Urinary bladder (tissue), 4 donors: Measurements from ENCODE around the gene GSG1L. TPM values are rescaled to one million over a fixed set of nuclear protein-coding genes. Genes with fewer than 3 reads are reported as not detected.

Source experiments
- DNase-seq: peaks from one replicate; pipeline ENCODE4 v3.0.0-alpha.2; 2015; ENCODE audit errors: extremely low spot score
- H3K27ac ChIP-seq: one replicate; pipeline ENCODE4 v1.5.1; 2013; ENCODE audit warnings: low read depth, mild to moderate bottlenecking, moderate library complexity
- H3K36me3 ChIP-seq: one replicate; pipeline ENCODE4 v1.6.1; 2013; ENCODE audit warnings: mild to moderate bottlenecking, moderate library complexity; ENCODE audit not compliant: insufficient read depth
- H3K4me1 ChIP-seq: one replicate; pipeline ENCODE4 v1.6.1; 2013; ENCODE audit warnings: mild to moderate bottlenecking, moderate library complexity; ENCODE audit not compliant: insufficient read depth
- H3K4me3 ChIP-seq: one replicate; pipeline ENCODE4 v1.5.1; 2013; ENCODE audit warnings: low read depth, low read length
- WGBS: extraction: QIAGEN DNeasy Blood & Tissue Kit; methylation state at CpG from one replicate; pipeline ENCODE4 v1.1.7; 2013; 5-methylcytosine and 5-hydroxymethylcytosine counted together
- polyA plus RNA-seq: library from polyadenylated mRNA; stranded (reverse); fragments of 200-250 nt; gene quantifications from one replicate; pipeline ENCODE4 v1.2.3, GENCODE V29; 2013
- total RNA-seq: library from RNA; depleted of rRNA; stranded (reverse); fragments of >200 nt; gene quantifications from one replicate; pipeline ENCODE4 v1.2.3, GENCODE V29; 2014
- donor health status: healthy with polysubstance abuse.
- donor health status: healthy.

Gene GSG1L
- total and polyA plus RNA-seq, 2 donors, result 0.53 to 1.7 TPM

DNA sequence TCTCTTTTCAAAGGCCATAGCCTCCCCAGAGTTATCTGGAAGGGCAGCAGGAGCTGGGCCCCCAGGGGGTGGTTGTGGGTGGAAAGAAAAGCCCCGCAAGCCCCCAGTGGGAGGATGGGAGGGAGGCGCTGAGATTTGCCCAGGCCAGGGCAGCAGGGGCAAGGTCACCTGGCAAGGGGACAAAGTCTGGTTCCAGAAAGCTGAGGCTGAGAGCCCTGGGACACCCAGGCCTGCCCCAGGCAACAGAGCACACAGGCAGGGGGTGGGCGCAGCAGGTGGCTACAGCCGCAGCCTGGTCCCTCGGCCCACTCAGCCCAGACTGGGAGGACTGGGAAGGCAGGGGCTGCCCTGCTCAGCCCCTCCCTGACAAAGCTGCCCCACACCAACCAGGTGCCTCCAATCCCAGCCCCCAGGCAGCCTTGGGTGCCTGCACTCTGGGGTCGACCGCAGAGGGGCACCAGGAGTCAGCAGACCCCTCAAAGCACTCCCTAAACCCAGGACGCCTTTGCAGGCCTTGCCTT lies 23.7 kb upstream of the GSG1L start:
- Histone ChIP-seq H3K36me3 (no peaks in the 10 kb centered on the region), H3K4me3 (no peak overlapping the region), H3K4me1 (no peaks in the 10 kb centered on the region), H3K27ac (no peak overlapping the region)
- DNase-seq, result no peak
- 85% methylated on average over 8 of the region's 8 CpGs for WGBS

DNA sequence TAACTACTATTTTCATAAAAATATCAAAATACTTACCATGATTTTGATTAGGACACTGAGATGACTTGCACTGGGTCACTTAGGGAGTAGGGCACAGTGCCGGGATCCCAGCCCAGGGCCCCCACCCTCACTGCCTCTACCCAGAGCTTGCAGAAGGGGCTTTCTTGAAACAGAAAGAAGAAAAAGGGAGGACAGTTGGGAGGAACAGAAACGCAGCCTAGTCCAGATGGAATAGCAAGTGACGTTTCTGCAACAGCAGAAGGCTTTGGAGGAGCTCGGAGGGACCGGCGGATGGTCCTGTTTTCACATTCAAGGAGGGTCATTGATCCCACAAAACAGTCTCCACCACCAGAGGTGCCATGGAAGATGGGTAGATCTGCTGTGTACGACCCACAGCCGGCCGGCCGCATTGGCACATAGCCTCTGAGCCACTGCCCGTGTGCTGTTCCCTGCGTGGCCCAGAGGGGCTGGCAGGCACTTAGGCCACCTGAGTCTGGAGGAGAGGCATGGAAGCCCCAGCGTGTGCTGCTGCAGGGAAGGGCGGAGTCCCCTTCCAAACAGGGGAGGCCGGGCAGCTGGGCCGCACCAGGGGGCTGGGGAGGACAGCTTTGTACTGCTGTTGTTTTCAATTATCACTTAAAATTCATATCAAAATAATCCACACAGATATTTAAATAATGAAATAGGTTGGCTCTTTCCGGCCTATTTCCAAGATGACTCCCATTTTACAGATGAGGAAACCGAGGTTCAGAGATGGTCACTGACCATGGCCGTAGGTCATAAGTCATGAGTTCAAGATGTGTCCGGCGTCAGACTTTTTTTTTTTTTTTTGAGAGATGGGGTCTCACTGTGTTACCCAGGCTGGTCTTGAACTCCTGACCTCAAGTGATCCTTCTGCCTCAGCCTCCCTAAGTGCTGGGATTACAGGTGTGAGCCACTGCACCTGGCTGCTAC lies 22.9 kb upstream of the GSG1L start:
- H3K4me1 ChIP-seq, result no peaks in the 10 kb centered on the region
- no peak overlapping the region for H3K4me3 ChIP-seq
- no peak overlapping the region for H3K27ac ChIP-seq
- 92% methylated on average over 21 of the region's 21 CpGs for WGBS
- no peak for DNase-seq
- H3K36me3 ChIP-seq, result no peaks in the 10 kb centered on the region

DNA sequence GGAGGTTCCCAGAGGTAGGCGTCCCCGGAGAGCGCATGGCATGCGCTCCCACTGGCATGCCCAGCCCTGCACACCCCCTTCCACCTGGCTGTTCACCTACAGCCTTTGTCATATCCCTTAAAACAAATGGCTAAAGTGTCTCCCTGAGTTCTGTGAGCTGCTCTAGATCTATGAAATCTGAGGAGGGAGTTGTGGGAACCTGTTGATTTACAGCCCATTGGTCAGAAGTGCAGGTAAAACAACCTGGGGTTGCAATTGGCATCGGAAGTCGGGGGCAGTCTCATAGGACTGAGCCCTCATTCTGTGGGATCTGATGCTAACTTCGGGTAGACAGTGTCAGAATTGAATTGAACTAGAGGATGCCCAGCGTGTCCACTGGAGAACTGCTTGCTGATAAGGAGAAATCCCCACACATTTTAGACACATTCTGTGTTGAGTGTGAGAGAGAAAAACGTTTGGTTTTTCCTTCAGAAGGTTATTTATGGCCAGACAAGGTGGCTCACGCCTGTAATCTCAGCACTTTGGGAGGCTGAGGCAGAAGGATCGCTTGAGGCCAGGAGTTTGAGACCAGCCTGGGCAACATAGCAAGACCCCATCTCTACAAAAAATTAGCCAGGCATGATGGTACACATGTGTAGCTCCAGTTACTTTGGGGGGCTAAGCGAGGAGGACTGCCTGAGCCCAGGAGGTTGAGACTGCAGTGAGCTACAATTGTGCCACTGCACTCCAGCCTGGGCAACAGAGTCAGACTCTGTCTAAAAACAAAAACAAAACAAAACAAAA lies 22.1 kb upstream of the GSG1L start:
- Histone ChIP-seq H3K27ac (no peak overlapping the region), H3K4me3 (no peak overlapping the region), H3K4me1 (no peaks in the 10 kb centered on the region), H3K36me3 (no peaks in the 10 kb centered on the region)
- no peak for DNase-seq
- 81% methylated on average over 12 of the region's 12 CpGs for WGBS

DNA sequence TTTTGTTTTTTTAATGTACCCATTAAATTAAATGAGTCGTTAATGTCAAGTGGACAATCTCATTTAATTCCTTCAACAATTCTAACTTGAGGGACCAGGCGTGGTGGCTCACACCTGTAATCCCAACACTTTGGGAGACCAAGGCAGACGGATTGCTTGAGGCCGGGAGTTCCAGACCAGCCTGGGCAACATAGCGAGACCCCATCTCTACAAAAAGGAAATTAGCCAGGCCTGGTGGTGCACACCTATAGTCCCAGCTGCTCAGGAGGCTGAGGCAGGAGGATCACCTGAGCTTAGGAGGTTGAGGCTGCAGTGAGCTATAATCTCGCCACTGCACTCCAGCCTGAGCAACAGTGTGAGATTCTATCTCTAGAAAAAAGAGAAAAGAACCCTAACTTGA lies 20.7 kb upstream of the GSG1L start:
- no peak for DNase-seq
- no peaks in the 10 kb centered on the region for H3K4me1 ChIP-seq
- WGBS, result 97% methylated on average over 6 of the region's 6 CpGs

DNA sequence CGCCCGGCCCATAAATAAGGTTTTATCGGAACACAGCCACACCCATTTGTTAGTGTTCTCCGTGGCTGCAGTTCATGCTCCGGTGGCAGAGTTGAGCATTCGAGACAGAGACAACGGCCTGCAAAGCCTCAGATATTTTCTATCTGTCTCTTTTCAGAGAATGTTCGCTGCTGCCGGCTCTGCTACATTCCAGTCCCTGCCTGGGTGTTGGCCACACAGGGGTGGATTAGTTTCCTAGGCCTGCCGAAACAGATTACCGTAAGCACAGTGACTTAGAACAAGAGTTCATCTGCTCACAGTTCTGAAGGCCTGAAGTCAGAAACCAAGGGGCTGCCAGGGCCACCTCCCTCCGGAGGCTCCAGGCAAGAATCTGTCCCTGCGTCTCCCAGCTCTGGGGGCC lies 19.1 kb upstream of the GSG1L start:
- DNase-seq, result peak; percentile 33
- 22% methylated on average over 13 of the region's 13 CpGs for WGBS
- no peaks in the 10 kb centered on the region for H3K36me3 ChIP-seq
- H3K4me1 ChIP-seq, result no peaks in the 10 kb centered on the region
- no peak overlapping the region for H3K4me3 ChIP-seq
- H3K27ac ChIP-seq, result no peak overlapping the region

More for the DNA sequence above, 20.7 kb upstream of the GSG1L start:
- H3K27ac ChIP-seq, result no peak overlapping the region
- H3K36me3 ChIP-seq, result no peaks in the 10 kb centered on the region
- H3K4me3 ChIP-seq, result no peak overlapping the region

DNA sequence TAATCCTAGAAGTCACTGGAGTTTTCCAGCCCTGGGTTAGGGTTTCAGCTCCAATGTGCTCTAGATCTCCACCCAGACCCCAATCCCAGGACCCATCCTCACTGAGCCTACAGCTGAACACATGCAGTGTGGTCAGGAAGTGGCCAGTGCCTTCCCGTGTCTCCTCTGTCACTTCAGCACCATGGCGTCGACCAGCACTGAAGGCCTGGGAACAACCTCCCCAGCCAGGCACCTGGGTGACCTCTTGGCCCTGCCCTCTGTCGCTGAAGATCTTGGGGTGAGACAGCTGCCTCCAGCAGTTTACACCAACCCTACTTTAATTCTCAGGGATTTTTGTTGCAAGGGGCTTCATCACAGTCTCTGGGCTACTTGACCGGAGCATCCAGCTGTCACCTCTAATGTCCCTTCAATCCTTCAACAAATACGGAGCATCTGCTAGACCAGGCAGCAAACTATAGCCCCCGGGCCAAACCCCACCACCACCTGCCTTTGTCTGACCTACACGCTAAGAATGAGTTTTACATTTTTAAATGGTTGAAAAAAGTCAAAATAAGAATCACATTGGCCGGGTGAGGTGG lies 18.0 kb upstream of the GSG1L start:
- Histone ChIP-seq H3K4me3 (no peak overlapping the region), H3K27ac (no peak overlapping the region), H3K36me3 (no peaks in the 10 kb centered on the region), H3K4me1 (no peaks in the 10 kb centered on the region)
- DNase-seq, result no peak
- 87% methylated on average over 9 of the region's 9 CpGs for WGBS

DNA sequence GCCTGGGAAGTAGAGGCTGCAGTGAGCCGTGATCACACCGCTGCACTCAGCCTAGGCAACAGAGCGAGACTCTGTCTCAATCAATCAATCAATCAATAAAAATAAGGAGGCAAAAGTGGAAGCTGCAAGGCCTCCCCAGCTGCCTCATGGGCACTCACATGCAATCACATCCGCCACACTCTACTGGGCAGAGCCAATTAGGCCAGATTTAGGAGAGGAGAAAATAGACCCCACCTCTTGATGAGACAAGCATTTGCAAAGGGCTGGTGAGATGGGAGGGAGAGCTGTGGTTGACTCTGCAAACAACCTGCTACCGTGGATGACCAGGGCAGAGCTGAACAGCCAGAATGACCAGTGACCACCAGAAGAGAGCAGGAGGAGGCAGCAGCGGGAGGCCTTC lies 14.7 kb upstream of the GSG1L start:
- Histone ChIP-seq H3K27ac (no peak overlapping the region), H3K4me1 (no peaks in the 10 kb centered on the region), H3K4me3 (no peak overlapping the region), H3K36me3 (no peaks in the 10 kb centered on the region)
- no peak for DNase-seq
- WGBS, result 92% methylated on average over 6 of the region's 6 CpGs

DNA sequence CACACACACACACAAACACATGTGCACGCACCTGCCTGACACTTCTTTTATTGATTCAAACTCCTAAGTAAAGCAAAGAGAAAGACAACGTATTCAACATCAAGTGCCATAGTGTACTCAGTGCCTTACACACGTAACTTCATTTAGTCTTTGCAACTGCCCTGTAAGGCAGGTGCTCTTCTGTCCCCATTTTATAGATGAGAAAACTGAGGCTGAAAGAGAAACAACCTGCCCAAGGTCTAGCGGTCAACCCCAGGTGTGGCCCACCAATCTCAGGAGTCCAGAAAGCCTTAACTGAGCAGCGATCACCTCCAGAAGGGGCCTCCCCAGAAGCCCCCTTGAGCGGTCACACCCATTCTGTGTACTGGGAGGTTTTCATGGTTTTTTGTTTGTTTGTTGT lies 10.3 kb upstream of the GSG1L start:
- H3K27ac ChIP-seq, result no peak overlapping the region
- 94% methylated on average over 6 of the region's 6 CpGs for WGBS
- H3K36me3 ChIP-seq, result no peaks in the 10 kb centered on the region
- no peak for DNase-seq
- H3K4me1 ChIP-seq, result no peaks in the 10 kb centered on the region
- no peak overlapping the region for H3K4me3 ChIP-seq

DNA sequence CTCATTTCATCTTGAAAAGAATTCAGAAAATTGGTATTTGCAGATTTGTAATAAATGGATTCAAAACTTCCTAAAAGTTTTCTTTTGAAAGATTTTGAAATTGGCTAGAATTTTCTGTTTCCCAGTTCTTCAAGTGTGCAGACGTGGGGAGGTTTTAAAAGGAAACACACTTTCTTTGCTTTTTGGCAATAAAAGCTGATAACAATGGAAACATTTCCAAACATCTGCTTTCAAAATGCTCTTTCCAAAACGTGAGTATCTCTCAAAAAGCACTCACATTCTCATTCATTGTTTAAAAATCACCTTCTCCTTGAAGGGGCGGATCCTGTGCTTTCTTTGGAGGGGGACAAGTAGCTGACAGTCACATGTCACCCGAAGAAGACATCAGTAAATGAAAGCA lies 8.6 kb upstream of the GSG1L start:
- Histone ChIP-seq H3K36me3 (no peaks in the 10 kb centered on the region), H3K4me1 (no peaks in the 10 kb centered on the region), H3K27ac (no peak overlapping the region), H3K4me3 (no peak overlapping the region)
- WGBS, result 42% methylated on average over 4 of the region's 4 CpGs
- DNase-seq, result no peak

DNA sequence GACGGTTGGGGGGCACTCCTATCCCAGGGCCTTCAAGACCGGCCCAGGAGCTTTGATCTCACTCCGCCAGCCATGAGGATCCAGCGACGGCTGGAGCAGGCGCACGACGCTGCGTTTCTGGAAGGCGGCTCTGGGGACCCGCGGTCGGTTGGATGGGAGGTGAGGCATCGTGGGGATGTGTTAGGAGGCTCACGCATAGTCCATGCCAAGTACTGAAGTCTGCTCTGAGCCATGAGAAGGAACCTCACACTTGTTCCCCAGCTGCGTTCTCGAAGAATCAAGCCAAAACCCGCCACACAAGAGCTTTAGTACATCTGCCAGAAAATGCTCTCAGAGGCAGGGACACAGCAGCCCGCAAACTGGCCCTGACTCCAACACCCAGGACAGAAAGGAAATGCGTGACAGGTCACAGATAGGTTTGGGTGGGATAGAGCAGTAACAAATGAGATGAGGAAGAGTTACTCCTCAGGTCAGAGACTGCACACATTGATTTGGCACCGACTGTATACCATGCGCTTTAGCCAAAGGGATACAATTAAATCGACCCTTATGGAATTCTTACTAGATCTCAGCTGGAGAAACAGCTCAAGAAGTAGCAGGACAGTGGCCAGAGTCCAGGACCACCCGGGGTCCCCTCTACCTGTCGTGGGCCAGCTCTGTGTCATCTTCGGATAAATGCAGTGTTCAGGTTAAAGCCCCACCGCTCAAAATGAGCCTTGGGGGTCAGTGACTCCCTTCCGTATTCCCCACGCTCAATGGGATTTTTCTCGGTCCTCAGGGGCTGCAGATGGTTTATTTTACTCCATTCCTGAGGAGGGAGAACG lies 6.7 kb upstream of the GSG1L start:
- Histone ChIP-seq H3K4me3 (no peak overlapping the region), H3K36me3 (no peaks in the 10 kb centered on the region), H3K4me1 (no peaks in the 10 kb centered on the region), H3K27ac (no peak overlapping the region)
- 65% methylated on average over 31 of the region's 31 CpGs for WGBS
- DNase-seq, result no peak

DNA sequence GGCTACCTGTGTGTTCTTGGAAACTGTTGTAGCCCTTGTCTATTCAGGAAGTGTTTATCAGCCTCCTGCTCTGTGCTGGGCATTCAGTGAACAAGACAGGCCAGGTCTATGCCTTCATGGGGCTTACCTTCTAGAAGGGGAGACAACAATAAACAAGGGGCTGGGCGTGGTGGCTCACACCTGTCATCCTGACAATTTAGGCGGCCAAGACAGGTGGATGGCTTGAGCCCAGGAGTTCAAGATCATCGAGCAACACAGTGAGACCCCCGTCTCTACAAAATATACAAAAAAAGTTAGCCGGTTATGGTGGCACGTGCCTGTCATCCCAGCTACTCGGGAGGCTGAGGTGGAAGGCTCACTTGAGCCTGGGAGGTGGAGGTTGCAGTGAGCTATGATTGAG lies 5.5 kb upstream of the GSG1L start:
- Histone ChIP-seq H3K4me3 (no peak overlapping the region), H3K27ac (no peak overlapping the region), H3K36me3 (no peaks in the 10 kb centered on the region), H3K4me1 (no peaks in the 10 kb centered on the region)
- 92% methylated on average over 7 of the region's 7 CpGs for WGBS
- no peak for DNase-seq

DNA sequence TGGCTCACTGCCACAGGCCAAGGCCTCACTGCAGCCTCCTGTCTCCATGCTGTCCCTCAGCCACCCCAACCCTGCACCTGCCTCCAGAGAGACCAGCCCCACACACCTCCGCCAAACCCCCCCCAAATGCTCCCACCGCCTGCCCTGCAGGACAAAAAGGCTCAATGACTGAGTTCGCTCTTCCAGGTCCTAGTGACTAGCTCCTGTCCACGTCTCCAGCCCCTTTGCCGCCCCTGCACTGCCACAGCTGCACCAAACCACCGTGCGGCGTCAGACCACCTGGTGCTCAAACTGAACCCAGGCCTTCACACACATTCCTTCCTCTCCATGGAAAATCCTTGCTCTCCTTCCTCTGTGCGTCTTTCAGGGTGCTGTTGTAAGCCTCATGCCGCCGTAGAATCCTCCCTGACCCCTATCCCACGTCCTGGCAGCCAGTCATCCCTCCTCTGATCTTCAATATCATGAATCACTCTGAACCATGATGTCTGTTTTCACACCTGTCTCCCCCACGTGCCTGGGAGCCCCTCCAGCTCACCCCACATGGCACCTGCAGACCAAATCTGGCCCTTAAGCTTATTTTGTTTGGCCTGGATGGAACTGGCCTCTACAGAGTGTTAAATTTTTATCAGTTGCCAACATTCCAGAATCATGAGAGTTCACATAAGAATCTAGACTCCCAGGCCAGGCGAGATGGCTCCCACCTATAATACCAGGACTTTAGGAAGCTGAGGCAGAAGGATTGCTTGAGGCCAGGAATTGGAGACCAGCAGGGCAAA lies 4.3 kb upstream of the GSG1L start:
- no peaks in the 10 kb centered on the region for H3K4me1 ChIP-seq
- WGBS, result 78% methylated on average over 14 of the region's 14 CpGs
- H3K27ac ChIP-seq, result no peak overlapping the region
- DNase-seq, result no peak
- no peak overlapping the region for H3K4me3 ChIP-seq
- H3K36me3 ChIP-seq, result no peaks in the 10 kb centered on the region
